Endothelial cell of umbilical vein (primary cell): ENCODE results near the gene MCM3AP.

Source experiments
- EZH2 ChIP-seq: IDR thresholded peaks from 2 replicates; pipeline ENCODE4 v1.6.1; 2012; ENCODE audit warnings: borderline replicate concordance, low read depth, mild to moderate bottlenecking, moderate library complexity, low read length, inconsistent platforms; ENCODE audit not compliant: severe bottlenecking
- JUN ChIP-seq: IDR thresholded peaks from 2 replicates; pipeline ENCODE4 v1.6.1; 2011; ENCODE audit warnings: borderline replicate concordance, low read depth; ENCODE audit not compliant: insufficient read length, insufficient read depth
- MYC ChIP-seq: IDR thresholded peaks from one replicate; pipeline ENCODE4 v1.6.1; 2011; ENCODE audit warnings: mild to moderate bottlenecking, low read depth, low read length
- POLR2A ChIP-seq: IDR thresholded peaks from 2 replicates; pipeline ENCODE4 v1.6.1; 2012; ENCODE audit warnings: low read depth, mild to moderate bottlenecking, control low read depth, low read length
- TF ChIP-seq, protein P1 (sequence below), 2 donors: IDR thresholded peaks; 1 replicate in 1 of 2; 2 replicates in 1 of 2; pipeline ENCODE4 v1.5.1; 2011; ENCODE audit warnings: low read length in 2 of 2, mild to moderate bottlenecking in 2 of 2, moderate library complexity in 2 of 2, control low read depth in 1 of 2, inconsistent platforms in 1 of 2, low read depth in 1 of 2; ENCODE audit not compliant: insufficient read depth in 1 of 2; ENCODE audit errors: extremely low read depth in 1 of 2

DNA sequence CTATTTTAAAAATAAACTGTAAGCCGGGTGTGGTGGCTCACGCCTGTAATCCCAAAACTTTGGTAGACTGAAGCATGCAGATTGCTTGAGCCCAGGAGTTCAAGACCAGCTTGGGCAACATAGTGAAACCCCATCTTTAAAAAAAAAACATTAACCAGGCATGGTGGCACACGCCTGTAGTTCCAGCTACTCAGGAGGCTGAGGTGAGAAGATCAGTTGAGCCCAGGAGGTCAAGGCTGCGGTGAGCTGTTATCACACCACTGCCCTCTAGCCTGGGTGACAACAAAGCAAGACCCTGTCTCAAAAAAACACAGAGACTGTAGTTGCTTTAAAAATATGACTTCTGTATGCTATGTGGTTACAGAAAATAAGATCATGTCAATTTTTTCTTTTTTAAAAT is 32.6 kb downstream of the MCM3AP start:
- no peak for TF ChIP-seq EZH2
- TF ChIP-seq, protein P1, sequence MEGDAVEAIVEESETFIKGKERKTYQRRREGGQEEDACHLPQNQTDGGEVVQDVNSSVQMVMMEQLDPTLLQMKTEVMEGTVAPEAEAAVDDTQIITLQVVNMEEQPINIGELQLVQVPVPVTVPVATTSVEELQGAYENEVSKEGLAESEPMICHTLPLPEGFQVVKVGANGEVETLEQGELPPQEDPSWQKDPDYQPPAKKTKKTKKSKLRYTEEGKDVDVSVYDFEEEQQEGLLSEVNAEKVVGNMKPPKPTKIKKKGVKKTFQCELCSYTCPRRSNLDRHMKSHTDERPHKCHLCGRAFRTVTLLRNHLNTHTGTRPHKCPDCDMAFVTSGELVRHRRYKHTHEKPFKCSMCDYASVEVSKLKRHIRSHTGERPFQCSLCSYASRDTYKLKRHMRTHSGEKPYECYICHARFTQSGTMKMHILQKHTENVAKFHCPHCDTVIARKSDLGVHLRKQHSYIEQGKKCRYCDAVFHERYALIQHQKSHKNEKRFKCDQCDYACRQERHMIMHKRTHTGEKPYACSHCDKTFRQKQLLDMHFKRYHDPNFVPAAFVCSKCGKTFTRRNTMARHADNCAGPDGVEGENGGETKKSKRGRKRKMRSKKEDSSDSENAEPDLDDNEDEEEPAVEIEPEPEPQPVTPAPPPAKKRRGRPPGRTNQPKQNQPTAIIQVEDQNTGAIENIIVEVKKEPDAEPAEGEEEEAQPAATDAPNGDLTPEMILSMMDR (IDR thresholded peaks at IDR 0.05; ENCODE audit: extremely low read depth in 1 of 2, insufficient read depth in 1 of 2, low read depth in 1 of 2, low read length in 2 of 2) = no peak
- TF ChIP-seq POLR2A = no peak
- no peak for TF ChIP-seq JUN
- no peak for TF ChIP-seq MYC
